Activated CD4-positive, alpha-beta T cell treated with anti-CD3 and anti-CD28 coated beads, Interleukin-2, amount 50 U/mL, for 48 hours (primary cell): ENCODE data around the gene PFN3.

Experiments
- DNase-seq, 2 experiments: peaks; one replicate each; pipeline ENCODE4 v3.0.0-alpha.2; 2020

The PFN3 gene

GRCh38 chr5:177437623-177438022, 37.2 kb upstream of the PFN3 start:
- no peak for DNase-seq

- no peak for DNase-seq
Observed at GRCh38 chr5:177435847-177436536, 35.5 kb upstream of the PFN3 start.

GRCh38 chr5:177434942-177435738, 34.7 kb upstream of the PFN3 start:
- no peak for DNase-seq

GRCh38 chr5:177434437-177434836, 34.0 kb upstream of the PFN3 start:
- DNase-seq, result peak; percentile 72 to 80

GRCh38 chr5:177433658-177434217, 33.3 kb upstream of the PFN3 start:
- no peak for DNase-seq

GRCh38 chr5:177432839-177433657, 32.6 kb upstream of the PFN3 start:
- DNase-seq, result no peak

GRCh38 chr5:177432143-177432838, 31.8 kb upstream of the PFN3 start:
- DNase-seq, result peak; percentile 70 to 78

GRCh38 chr5:177431317-177432142, 31.1 kb upstream of the PFN3 start:
- DNase-seq, result peak; percentile 76 to 82

GRCh38 chr5:177430972-177431316, 30.5 kb upstream of the PFN3 start:
- DNase-seq, result no peak

- no peak for DNase-seq
Observed at GRCh38 chr5:177430140-177430951, 29.9 kb upstream of the PFN3 start.

GRCh38 chr5:177429248-177430040, 29.0 kb upstream of the PFN3 start:
- DNase-seq, result peak; percentile 91 to 94

- no peak for DNase-seq
Observed at GRCh38 chr5:177428574-177429217, 28.2 kb upstream of the PFN3 start.

- peak; percentile 56 to 63 for DNase-seq
Observed at GRCh38 chr5:177427919-177428573, 27.6 kb upstream of the PFN3 start.

- DNase-seq, result peak in 1 of 2 experiments; percentile 51
Observed at GRCh38 chr5:177427211-177427822, 26.9 kb upstream of the PFN3 start.

- DNase-seq, result peak; percentile 67 to 70
Observed at GRCh38 chr5:177426566-177427210, 26.2 kb upstream of the PFN3 start, which contains the start of gene GRK6. GRK6 (plus strand) TSS chr5:177426676; CDS start chr5:177426846, 170 bp downstream.

- DNase-seq, result peak; percentile 99 to 100
Observed at GRCh38 chr5:177425801-177426565, 25.5 kb upstream of the PFN3 start.
